Stimulated activated CD4-positive, alpha-beta T cell treated with anti-CD3 and anti-CD28 coated beads, TNF-alpha, amount 100 ng/mL, for 24 hours (primary cell): ENCODE measurements around the gene PPP1R12B.
"Not testable (repeated sequence)": the region's sequence is repeated elsewhere in the genome, so short reads cannot be mapped to it uniquely, and the experiment has no call there.

Experiments used
- DNase-seq, 3 experiments: peaks; one replicate each; pipeline ENCODE4 v3.0.0-alpha.2; 2020; ENCODE audit warnings: low read depth in 3 of 3

The PPP1R12B gene

GRCh38 chr1:202398439-202398838 is 49.9 kb downstream of the PPP1R12B start:
- not testable (repeated sequence) for DNase-seq

- DNase-seq, result not testable (repeated sequence)
Observed at GRCh38 chr1:202401771-202402170, 53.3 kb downstream of the PPP1R12B start.

GRCh38 chr1:202403381-202403780 is 54.9 kb downstream of the PPP1R12B start:
- not testable (repeated sequence) for DNase-seq

- DNase-seq, result no peak
Observed at GRCh38 chr1:202405928-202406327, 57.4 kb downstream of the PPP1R12B start.

GRCh38 chr1:202406896-202407295 is 58.4 kb downstream of the PPP1R12B start:
- DNase-seq, result not testable (repeated sequence)

GRCh38 chr1:202407378-202407777 is 58.9 kb downstream of the PPP1R12B start:
- not testable (repeated sequence) for DNase-seq

GRCh38 chr1:202410251-202410650 is 61.8 kb downstream of the PPP1R12B start:
- DNase-seq, result not testable (repeated sequence)

GRCh38 chr1:202410854-202411357 is 62.4 kb downstream of the PPP1R12B start:
- DNase-seq, result not testable (repeated sequence)

- DNase-seq, result no peak
Observed at GRCh38 chr1:202411422-202411821, 62.9 kb downstream of the PPP1R12B start.

GRCh38 chr1:202412421-202412820 is 63.9 kb downstream of the PPP1R12B start:
- DNase-seq, result not testable (repeated sequence)

GRCh38 chr1:202416641-202417040 is 68.1 kb downstream of the PPP1R12B start:
- DNase-seq, result no peak

GRCh38 chr1:202417141-202417540 is 68.6 kb downstream of the PPP1R12B start:
- not testable (repeated sequence) for DNase-seq

- not testable (repeated sequence) for DNase-seq
Observed at GRCh38 chr1:202417762-202418201, 69.3 kb downstream of the PPP1R12B start.

GRCh38 chr1:202419731-202420130 is 71.2 kb downstream of the PPP1R12B start:
- not testable (repeated sequence) for DNase-seq

GRCh38 chr1:202420422-202421094 is 72.1 kb downstream of the PPP1R12B start:
- not testable (repeated sequence) for DNase-seq

GRCh38 chr1:202422709-202423108 is 74.2 kb downstream of the PPP1R12B start:
- not testable (repeated sequence) for DNase-seq

GRCh38 chr1:202424260-202424659 is 75.8 kb downstream of the PPP1R12B start:
- DNase-seq, result not testable (repeated sequence)

- DNase-seq, result not testable (repeated sequence)
Observed at GRCh38 chr1:202430111-202430510, 81.6 kb downstream of the PPP1R12B start.

- not testable (repeated sequence) for DNase-seq
Observed at GRCh38 chr1:202432338-202432737, 83.8 kb downstream of the PPP1R12B start.

- no peak for DNase-seq
Observed at GRCh38 chr1:202433155-202434043, 84.9 kb downstream of the PPP1R12B start.

- no peak for DNase-seq
Observed at GRCh38 chr1:202434059-202434458, 85.6 kb downstream of the PPP1R12B start.
